Endothelial cell of umbilical vein (primary cell): ENCODE measurements around the gene SLC44A3. TPM values are rescaled to one million over a fixed set of nuclear protein-coding genes. Genes with fewer than 3 reads are reported as not detected.

Source experiments
- BruUV-seq: library from RNA; stranded (reverse); fragments of 400-500 nt; replicated peaks from 2 replicates; lab custom pipeline; 2021; lab: Mats Ljungman, UMichigan
- CTCF ChIA-PET: fragments of 300-600, 350-600 bp; sonication (Branson Sonifier 250); formaldehyde crosslinking; loops from one replicate; lab custom pipeline; 2021; ENCODE audit warnings: antibody characterized with exemption, inconsistent platforms; lab: Charles Lee
- POLR2A ChIA-PET: fragments of 300-600, 350-600 bp; sonication (Branson Sonifier 250); formaldehyde crosslinking; loops from one replicate; lab custom pipeline; 2021; ENCODE audit warnings: antibody characterized with exemption, inconsistent platforms; lab: Charles Lee
- DNase-seq: peaks from one replicate; pipeline ENCODE4 v3.0.0-alpha.2; 2011; ENCODE audit warnings: low read depth, low spot score
- FAIRE-seq: peaks from 2 replicates; lab custom pipeline; 2011; peaks lifted over from hg19 to GRCh38; lab: Jason Lieb, UNC
- H2AFZ ChIP-seq: 2 replicates; pipeline ENCODE4 v1.6.0; 2012; ENCODE audit warnings: low read depth, low read length, control low read depth, inconsistent platforms
- H3K27ac ChIP-seq: 2 replicates; pipeline ENCODE4 v1.5.1; 2011; ENCODE audit warnings: low read depth, mild to moderate bottlenecking, control low read depth, low read length, moderate library complexity; ENCODE audit not compliant: insufficient read depth
- H3K27me3 ChIP-seq, 2 experiments: 2 replicates each; pipeline versions ENCODE4 v1.6.0 to v1.6.1; 2011; ENCODE audit warnings: low read length in 2 of 2, mixed read lengths in 1 of 2; ENCODE audit not compliant: control insufficient read depth in 2 of 2, insufficient read depth in 2 of 2
- H3K36me3 ChIP-seq, 2 experiments: 2 replicates in 1 of 2; 3 replicates in 1 of 2; pipeline ENCODE4 v1.5.1; 2011; ENCODE audit warnings: low read length in 2 of 2, mild to moderate bottlenecking in 1 of 2, moderate library complexity in 1 of 2; ENCODE audit not compliant: control insufficient read depth in 2 of 2, insufficient read depth in 2 of 2; ENCODE audit errors: extremely low read depth in 1 of 2
- H3K4me1 ChIP-seq: 3 replicates; pipeline ENCODE4 v1.5.1; 2011; ENCODE audit warnings: mild to moderate bottlenecking, low read length; ENCODE audit not compliant: control insufficient read depth, insufficient read depth; ENCODE audit errors: extremely low read depth
- H3K4me2 ChIP-seq: 2 replicates; pipeline ENCODE4 v1.6.1; 2011; ENCODE audit warnings: low read length, control low read depth, mixed read lengths; ENCODE audit not compliant: insufficient read depth
- H3K4me3 ChIP-seq, 3 experiments: fragments of 200-600 bp in 1 of 3; sonication (generic), shearing (Covaris generic) in 1 of 3; replicated peaks in 1 of 3; 2 replicates each; pipeline ENCODE4 v1.5.1; 2011 to 2016; ENCODE audit warnings: control low read depth in 3 of 3, low read length in 3 of 3, mild to moderate bottlenecking in 2 of 3, inconsistent platforms in 1 of 3, low read depth in 1 of 3, moderate library complexity in 1 of 3; ENCODE audit not compliant: insufficient read depth in 1 of 3
- H3K79me2 ChIP-seq: 2 replicates; pipeline ENCODE4 v1.6.0; 2012; ENCODE audit warnings: low read length, inconsistent platforms; ENCODE audit not compliant: control insufficient read depth, insufficient read depth
- H3K9ac ChIP-seq: replicated peaks from 2 replicates; pipeline ENCODE3; 2011; ENCODE audit warnings: low read length, control low read depth; ENCODE audit not compliant: insufficient read depth; ENCODE audit errors: extremely low read depth
- H3K9me1 ChIP-seq: replicated peaks from 3 replicates; pipeline ENCODE4 v1.6.0; 2011; ENCODE audit warnings: mild to moderate bottlenecking, low read length; ENCODE audit not compliant: control insufficient read depth, insufficient read depth; ENCODE audit errors: extremely low read depth
- H3K9me3 ChIP-seq: replicated peaks from 2 replicates; pipeline ENCODE4 v1.5.1; 2012; ENCODE audit warnings: low read length, inconsistent platforms; ENCODE audit not compliant: control insufficient read depth, insufficient read depth
- H4K20me1 ChIP-seq: replicated peaks from 2 replicates; pipeline ENCODE3; 2011; ENCODE audit warnings: mild to moderate bottlenecking, low read length; ENCODE audit not compliant: control insufficient read depth, insufficient read depth; ENCODE audit errors: extremely low read depth
- FOS ChIP-seq: IDR thresholded peaks from 2 replicates; pipeline ENCODE4 v1.6.1; 2011; ENCODE audit warnings: mild to moderate bottlenecking, low read length, moderate library complexity, borderline replicate concordance; ENCODE audit not compliant: insufficient read depth
- GATA2 ChIP-seq: IDR thresholded peaks from 2 replicates; pipeline ENCODE4 v1.7.0; 2011; ENCODE audit warnings: low read depth, mild to moderate bottlenecking, moderate library complexity, mixed read lengths, low read length; ENCODE audit not compliant: insufficient read length, insufficient read depth
- JUN ChIP-seq: IDR thresholded peaks from 2 replicates; pipeline ENCODE4 v1.6.1; 2011; ENCODE audit warnings: borderline replicate concordance, low read depth; ENCODE audit not compliant: insufficient read length, insufficient read depth
- POLR2A ChIP-seq: IDR thresholded peaks from 2 replicates; pipeline ENCODE4 v1.6.1; 2012; ENCODE audit warnings: low read depth, mild to moderate bottlenecking, control low read depth, low read length
- POLR2AphosphoS5 ChIP-seq: IDR thresholded peaks from 2 replicates; pipeline ENCODE4 v1.6.1; 2012; ENCODE audit warnings: low read depth, mild to moderate bottlenecking, control low read depth, low read length, moderate library complexity; ENCODE audit not compliant: insufficient read depth
- dilution Hi-C: fragments of 300-500 bp; cut with MboI; formaldehyde crosslinking; loops from one replicate; pipeline ENCODE4 v1.15.0; 2019; ENCODE audit warnings: low sequenced_read_pairs; ENCODE audit not compliant: extremely low pct_ligation_motif_present
- intact Hi-C: fragments of 100-400 bp; cut with micrococcal nuclease; formaldehyde crosslinking; loops from one replicate; pipeline ENCODE4 v1.10.0; 2022
- polyA plus RNA-seq, 4 experiments: library from polyadenylated mRNA; depleted of rRNA in 3 of 4; stranded (reverse) in 3 of 4; unstranded in 1 of 4; fragments of >200 nt; gene quantifications; 2 replicates each; pipeline versions ENCODE4 v1.2.1 to v1.2.3, GENCODE V29; 2011 to 2012; ENCODE audit warnings: missing spikeins in 1 of 4
- total RNA-seq: library from RNA; stranded (reverse); gene quantifications from 2 replicates; pipeline ENCODE4 v1.2.3, GENCODE V29; 2021
- TF ChIP-seq, protein P1 (sequence below), 2 donors: IDR thresholded peaks; 1 replicate in 1 of 2; 2 replicates in 1 of 2; pipeline ENCODE4 v1.5.1; 2011; ENCODE audit warnings: low read length in 2 of 2, mild to moderate bottlenecking in 2 of 2, moderate library complexity in 2 of 2, control low read depth in 1 of 2, inconsistent platforms in 1 of 2, low read depth in 1 of 2; ENCODE audit not compliant: insufficient read depth in 1 of 2; ENCODE audit errors: extremely low read depth in 1 of 2

SLC44A3 gene
- total and polyA plus RNA-seq, 2 donors (not counting 3 experiments of a cell fraction or from before 2014, with no cell fraction given), result 0.29 to 0.42 TPM

GRCh38 chr1:94873520-94874351 is 53.6 kb downstream of the SLC44A3 start:
- ChIA-PET CTCF (interaction anchor here (0.6 to 5.2 kb wide), 6 partner anchors 9 to 175 kb away, joined by 3 to 39 read pairs (median 12); no protein-coding TSS in a partner anchor), POLR2A (no interaction called here)
- H3K9me3 ChIP-seq, result no peaks in the 10 kb centered on the region
- no TSS peak for BruUV-seq
- no peak overlapping the region for H3K27ac ChIP-seq
- no peak overlapping the region for H3K4me3 ChIP-seq
- FAIRE-seq (no peak), DNase-seq (no peak)
- H3K9ac ChIP-seq, result no peak overlapping the region
- dilution Hi-C loops (no loop called here), intact Hi-C loops (no loop called here)
- no peaks in the 10 kb centered on the region for H4K20me1 ChIP-seq
- no peaks in the 10 kb centered on the region for H3K9me1 ChIP-seq
- peaks cover 29% of the 10 kb centered on the region for H3K4me1 ChIP-seq
- TF ChIP-seq GATA2 (no peak), POLR2A (no peak), POLR2AphosphoS5 (no peak), JUN (no peak), FOS (no peak)
- TF ChIP-seq, protein P1, sequence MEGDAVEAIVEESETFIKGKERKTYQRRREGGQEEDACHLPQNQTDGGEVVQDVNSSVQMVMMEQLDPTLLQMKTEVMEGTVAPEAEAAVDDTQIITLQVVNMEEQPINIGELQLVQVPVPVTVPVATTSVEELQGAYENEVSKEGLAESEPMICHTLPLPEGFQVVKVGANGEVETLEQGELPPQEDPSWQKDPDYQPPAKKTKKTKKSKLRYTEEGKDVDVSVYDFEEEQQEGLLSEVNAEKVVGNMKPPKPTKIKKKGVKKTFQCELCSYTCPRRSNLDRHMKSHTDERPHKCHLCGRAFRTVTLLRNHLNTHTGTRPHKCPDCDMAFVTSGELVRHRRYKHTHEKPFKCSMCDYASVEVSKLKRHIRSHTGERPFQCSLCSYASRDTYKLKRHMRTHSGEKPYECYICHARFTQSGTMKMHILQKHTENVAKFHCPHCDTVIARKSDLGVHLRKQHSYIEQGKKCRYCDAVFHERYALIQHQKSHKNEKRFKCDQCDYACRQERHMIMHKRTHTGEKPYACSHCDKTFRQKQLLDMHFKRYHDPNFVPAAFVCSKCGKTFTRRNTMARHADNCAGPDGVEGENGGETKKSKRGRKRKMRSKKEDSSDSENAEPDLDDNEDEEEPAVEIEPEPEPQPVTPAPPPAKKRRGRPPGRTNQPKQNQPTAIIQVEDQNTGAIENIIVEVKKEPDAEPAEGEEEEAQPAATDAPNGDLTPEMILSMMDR (IDR thresholded peaks at IDR 0.05; ENCODE audit: extremely low read depth in 1 of 2, insufficient read depth in 1 of 2, low read depth in 1 of 2, low read length in 2 of 2), result no peak
- H3K79me2 ChIP-seq, result no peaks in the 10 kb centered on the region
- no peak overlapping the region for H2AFZ ChIP-seq
- H3K36me3 ChIP-seq, result no peaks in the 10 kb centered on the region
- H3K4me2 ChIP-seq, result no peak overlapping the region
- H3K27me3 ChIP-seq, result no peaks in the 10 kb centered on the region
